NCI-H2196 (cell line): ENCODE data around the gene EPHA10.

Experiments
- DNase-seq: peaks from one replicate; lab custom pipeline; 2025; ENCODE audit not compliant: unreplicated experiment; lab: John Stamatoyannopoulos, UW

Gene EPHA10

DNA sequence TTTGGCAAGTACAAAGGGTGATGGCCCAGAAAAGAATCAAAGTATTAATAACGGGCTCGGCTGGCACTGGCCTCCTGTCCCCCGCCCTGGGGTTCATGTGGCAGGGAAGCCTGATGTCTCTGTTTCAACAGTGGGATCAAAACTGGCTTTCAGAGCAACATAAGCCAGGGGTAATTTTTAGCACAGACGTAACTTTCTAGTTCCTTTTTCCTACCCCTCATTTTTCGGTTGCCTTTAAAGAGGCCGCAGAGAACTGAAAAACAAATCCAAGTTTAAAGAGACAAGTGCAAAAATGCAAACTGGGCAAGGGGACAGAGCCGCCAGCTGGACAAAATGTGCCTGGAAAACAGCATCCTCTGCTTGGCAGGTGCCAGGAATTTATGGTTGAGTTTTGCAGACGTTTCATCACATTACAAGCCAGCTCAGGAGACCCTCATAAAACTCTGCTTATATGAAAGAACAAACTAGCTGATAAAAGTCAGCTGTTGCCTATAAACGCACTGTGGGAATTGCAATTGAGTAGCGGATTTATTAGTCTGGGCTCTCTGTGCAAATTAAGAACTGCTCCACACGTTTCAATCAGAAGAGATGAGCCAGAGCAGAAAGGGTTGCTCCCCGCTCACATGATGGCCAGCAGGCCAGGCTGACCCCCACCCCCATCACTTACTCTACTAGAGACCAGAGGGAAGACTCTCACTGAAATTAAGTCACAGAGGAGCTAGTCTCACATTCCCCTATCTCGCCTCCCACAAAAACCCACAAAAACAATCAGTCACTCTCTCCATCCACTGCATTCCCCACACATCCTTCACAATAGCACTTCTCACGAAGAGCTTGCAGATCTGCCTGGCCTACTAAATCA, 88.4 kb downstream of the EPHA10 start:
- no peak for DNase-seq

DNA sequence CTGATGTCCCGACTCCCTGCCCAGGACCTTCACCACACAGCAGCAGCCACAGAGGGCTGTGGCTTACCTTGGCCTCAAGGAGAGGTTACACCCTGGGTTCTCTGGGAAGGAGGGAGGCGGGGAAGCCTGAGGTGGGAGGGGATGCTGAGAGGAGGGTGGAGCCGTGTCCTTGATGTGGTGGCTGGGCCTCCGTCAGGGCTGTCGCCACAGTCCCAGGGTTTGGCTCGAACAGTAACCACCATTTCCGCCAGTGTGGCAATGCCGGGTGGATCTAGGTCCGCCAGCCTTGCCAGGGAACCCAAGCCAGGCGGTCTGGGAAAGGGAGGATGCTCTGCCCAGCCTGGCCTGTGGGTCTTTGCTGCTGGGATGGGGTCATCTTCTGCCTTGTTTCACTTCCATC, 91.0 kb downstream of the EPHA10 start:
- DNase-seq: no peak

DNA sequence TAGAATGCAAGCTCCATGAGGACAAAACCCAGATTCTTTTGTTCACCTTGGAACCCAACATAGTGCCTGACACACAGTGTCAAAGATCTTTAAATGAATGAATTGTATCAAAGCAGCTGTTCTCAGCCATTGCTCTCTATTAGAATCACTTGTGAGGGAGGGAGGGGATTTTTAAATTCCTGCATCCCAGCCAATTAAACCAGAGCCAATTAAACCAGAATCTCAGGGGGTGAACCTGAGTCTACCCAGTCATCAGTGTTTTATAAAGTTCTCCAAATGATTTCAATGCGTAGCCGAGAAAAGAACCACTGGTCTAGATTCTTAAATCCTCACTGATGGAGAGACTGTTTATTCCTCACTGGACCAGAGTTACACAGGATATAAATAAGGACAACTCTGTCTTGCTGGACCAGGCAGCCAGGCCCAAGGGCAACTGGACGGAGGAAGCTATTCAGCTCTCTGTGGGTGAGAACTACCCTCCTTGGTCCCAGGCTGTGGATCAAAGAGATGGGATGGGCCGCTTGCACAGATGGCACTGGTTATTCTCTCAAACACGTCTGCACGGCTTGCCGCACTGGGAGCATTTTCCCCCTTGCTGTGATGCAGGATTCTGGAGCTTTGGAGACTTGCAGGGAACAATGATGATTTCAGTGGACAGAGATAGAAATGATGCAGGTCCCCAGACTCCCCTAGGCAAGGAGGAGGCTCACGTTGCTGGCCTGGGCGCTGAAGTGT, 92.6 kb downstream of the EPHA10 start:
- no peak for DNase-seq

DNA sequence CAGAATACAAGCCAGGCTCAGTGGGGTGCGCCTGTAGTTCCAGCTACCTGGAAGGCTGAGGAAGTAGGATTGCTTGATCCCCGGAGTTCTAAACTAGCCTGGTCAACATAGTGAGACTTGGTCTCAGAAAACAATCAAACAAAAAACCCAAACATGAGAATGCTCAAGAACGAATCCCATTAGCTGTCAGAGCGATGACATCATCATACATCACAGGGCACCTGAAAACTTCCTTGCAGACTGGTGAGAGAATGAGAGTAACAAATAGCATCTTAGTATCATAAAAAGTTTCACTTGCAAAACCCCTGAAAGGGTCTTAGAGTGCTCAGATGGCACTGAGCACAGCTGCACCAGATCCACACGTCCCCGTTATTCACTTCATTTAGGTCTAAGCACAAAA, 93.7 kb downstream of the EPHA10 start:
- no peak for DNase-seq

DNA sequence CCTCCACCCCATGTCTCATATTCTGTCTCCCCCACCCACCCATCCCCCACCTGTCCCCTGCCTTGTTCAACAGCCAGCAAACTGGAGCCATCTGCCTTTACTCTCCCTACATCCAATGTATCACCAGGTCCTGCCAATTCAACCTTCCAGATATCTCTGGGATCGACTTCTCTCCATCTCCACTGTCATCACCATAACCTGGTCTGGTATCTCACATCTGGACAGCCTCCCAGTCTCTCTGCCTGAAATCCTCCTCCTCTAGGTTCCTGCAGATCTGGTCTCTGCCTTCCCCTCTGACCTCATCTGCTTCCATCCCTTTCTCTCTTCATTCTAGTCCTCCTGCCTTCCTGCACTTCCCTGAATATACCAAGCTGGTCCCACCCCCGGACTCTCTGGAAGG, 94.8 kb downstream of the EPHA10 start:
- DNase-seq: no peak

DNA sequence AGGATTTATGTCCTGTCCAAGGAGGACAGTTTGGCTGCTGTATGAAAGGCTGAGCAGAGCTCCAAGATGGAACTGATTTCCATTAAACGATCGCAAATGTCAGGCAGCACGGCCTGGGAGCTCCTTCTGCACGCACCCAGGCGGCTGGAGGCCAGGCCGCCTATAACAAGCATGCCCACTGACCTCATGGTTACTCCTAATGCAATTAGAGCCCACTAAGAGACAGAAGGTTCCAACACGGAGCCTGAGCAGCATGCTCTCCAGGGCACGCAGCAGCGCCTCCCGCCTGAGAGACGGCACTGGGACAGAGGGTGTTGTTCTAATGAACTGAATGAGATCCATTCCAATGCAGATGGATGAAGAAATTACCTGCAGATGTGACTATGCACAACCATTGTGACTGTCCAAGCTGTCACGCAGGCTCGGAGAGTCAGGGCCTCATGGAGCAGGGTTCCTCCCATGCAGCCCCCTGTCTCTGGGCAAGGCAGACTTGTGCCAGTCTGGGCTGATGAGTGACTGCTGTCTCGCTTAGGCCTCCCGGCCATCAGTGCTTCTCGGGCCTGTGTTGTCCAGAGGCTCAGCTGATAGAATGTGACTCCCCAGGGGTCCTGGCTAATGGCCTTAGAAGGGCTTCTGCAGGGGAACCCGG, 97.8 kb downstream of the EPHA10 start:
- no peak for DNase-seq

DNA sequence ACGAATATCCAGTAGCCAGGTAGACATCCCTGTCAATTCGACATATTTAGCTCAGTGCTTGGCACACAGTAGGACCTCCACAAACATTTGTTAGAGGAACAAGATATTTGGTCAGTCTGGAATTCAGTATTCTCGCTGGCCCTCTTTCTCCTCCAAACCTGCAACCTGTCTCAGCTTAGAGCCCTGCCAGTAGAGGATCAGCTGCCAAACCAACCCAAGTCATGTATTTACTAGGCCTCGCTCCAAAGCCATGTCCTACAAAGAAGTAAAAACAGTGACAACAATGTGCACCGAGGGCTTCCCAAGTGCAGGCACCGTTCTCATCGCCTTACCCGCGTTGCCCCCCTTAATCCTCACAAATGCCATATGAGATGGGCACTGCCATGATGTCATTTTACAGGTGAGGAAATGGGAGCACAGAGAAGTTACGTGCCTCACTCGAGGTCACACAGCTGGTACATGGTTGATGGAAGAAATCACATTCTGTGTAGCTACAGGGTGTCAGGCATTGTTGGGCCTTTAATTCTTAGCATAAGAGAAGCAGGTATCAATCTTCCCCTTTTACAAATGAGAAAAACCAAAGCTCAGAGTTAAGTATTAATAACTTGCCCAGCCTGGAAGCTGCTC, 98.6 kb downstream of the EPHA10 start:
- DNase-seq: no peak
